Stimulated activated CD8-positive, alpha-beta memory T cell treated with anti-CD3 and anti-CD28 coated beads, Interleukin-7, amount 100 ng/mL, for 48 hours (primary cell): ENCODE data around the gene CHD5.

Experiments
- DNase-seq, 2 donors: peaks; one replicate each; pipeline ENCODE4 v3.0.0-alpha.2; 2020; ENCODE audit warnings: low read depth in 1 of 2; ENCODE audit errors: extremely low read depth in 1 of 2

The CHD5 gene

GRCh38 chr1:6154525-6155319, 25.4 kb downstream of the CHD5 start:
- DNase-seq: no peak

GRCh38 chr1:6152882-6153281, 27.2 kb downstream of the CHD5 start:
- DNase-seq: no peak

GRCh38 chr1:6152181-6152580, 27.9 kb downstream of the CHD5 start:
- no peak for DNase-seq

- DNase-seq: no peak
These were observed 28.8 kb downstream of the CHD5 start for GRCh38 chr1:6151291-6151822.

GRCh38 chr1:6150006-6150938, 29.8 kb downstream of the CHD5 start:
- no peak for DNase-seq

GRCh38 chr1:6149597-6149996, 30.5 kb downstream of the CHD5 start:
- DNase-seq: no peak

GRCh38 chr1:6148497-6149241, 31.5 kb downstream of the CHD5 start:
- DNase-seq: peak; percentile 31 to 61

GRCh38 chr1:6145864-6146410, 34.2 kb downstream of the CHD5 start:
- DNase-seq: no peak

- DNase-seq: no peak
These were observed 34.7 kb downstream of the CHD5 start for GRCh38 chr1:6145396-6145750.

- no peak for DNase-seq
These were observed 35.3 kb downstream of the CHD5 start for GRCh38 chr1:6144647-6145395.

- no peak for DNase-seq
These were observed 35.9 kb downstream of the CHD5 start for GRCh38 chr1:6144175-6144574.

GRCh38 chr1:6143395-6143794, 36.7 kb downstream of the CHD5 start:
- no peak for DNase-seq

GRCh38 chr1:6142734-6143133, 37.4 kb downstream of the CHD5 start:
- no peak for DNase-seq

- no peak for DNase-seq
These were observed 38.0 kb downstream of the CHD5 start for GRCh38 chr1:6142036-6142621.

- DNase-seq: peak in 1 of 2 donors; percentile 17
These were observed 38.5 kb downstream of the CHD5 start for GRCh38 chr1:6141592-6141991.

- DNase-seq: no peak
These were observed 39.7 kb downstream of the CHD5 start for GRCh38 chr1:6140413-6140812.

GRCh38 chr1:6137758-6138157, 42.4 kb downstream of the CHD5 start:
- DNase-seq: no peak

- no peak for DNase-seq
These were observed 43.5 kb downstream of the CHD5 start for GRCh38 chr1:6136516-6137220.
